Retinal pigment epithelial cell (primary cell): Measurements from ENCODE around the gene MTHFD1L.

Experiments used
- DNase-seq: peaks from one replicate; pipeline ENCODE4 v3.0.0-alpha.2; 2010; ENCODE audit warnings: low read depth
- H3K4me3 ChIP-seq: 2 replicates; pipeline ENCODE4 v1.5.1; 2011; ENCODE audit warnings: mild to moderate bottlenecking, low read length, control low read depth, moderate library complexity
- TF ChIP-seq, protein P1 (sequence below): conservative IDR thresholded peaks from 2 replicates; pipeline ENCODE4 v1.5.1; 2011; ENCODE audit warnings: low read depth, low read length, control low read depth, inconsistent platforms

Gene MTHFD1L

DNA sequence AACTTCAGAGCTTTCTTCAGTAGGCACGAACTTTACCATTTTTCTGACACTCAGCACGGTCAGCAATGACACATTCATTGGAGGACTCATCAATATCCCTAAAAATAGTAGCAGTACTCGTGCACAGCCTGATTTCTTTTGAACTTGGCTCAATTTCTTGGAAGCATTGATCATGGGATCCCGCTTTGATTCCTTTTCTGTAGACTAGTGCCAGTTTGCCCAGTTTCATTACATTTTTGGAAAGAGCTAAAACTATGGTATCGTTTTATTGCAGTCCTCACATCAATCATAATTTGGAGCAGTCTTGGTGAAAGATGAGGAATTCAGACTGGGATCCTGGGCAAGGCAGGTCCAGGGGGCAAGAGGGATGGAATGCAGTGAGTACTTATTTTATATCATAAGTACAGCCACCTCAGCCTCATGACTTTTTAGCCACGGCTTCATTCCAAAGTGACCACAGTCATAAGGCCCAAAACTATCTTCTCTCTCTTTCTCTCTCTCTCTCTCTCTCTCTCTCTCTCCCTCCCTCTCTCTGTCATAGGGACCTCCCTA lies 203.3 kb downstream of the MTHFD1L start:
- TF ChIP-seq, protein P1, sequence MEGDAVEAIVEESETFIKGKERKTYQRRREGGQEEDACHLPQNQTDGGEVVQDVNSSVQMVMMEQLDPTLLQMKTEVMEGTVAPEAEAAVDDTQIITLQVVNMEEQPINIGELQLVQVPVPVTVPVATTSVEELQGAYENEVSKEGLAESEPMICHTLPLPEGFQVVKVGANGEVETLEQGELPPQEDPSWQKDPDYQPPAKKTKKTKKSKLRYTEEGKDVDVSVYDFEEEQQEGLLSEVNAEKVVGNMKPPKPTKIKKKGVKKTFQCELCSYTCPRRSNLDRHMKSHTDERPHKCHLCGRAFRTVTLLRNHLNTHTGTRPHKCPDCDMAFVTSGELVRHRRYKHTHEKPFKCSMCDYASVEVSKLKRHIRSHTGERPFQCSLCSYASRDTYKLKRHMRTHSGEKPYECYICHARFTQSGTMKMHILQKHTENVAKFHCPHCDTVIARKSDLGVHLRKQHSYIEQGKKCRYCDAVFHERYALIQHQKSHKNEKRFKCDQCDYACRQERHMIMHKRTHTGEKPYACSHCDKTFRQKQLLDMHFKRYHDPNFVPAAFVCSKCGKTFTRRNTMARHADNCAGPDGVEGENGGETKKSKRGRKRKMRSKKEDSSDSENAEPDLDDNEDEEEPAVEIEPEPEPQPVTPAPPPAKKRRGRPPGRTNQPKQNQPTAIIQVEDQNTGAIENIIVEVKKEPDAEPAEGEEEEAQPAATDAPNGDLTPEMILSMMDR, result no peak
- no peak for DNase-seq
- no peak overlapping the region for H3K4me3 ChIP-seq

DNA sequence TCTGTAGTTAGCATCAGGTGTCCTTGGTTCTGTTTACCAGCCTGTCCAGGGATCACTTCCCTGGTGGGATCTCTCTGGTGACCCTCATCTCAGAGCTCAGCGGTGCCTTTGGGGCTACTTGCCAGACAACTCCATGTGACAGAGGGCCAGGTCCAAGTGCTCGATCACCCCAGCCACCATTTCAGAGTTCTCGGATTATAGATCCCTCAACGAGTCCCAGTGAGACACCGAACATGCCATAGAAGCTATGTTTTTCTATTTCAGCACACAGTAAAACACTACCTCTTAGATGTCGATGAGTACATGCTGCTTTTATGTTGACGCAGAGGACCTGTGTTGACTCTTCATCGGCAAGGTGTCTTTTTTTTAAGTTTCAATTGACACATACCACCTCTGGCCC lies 204.1 kb downstream of the MTHFD1L start:
- TF ChIP-seq, protein P1, result no peak
- no peak for DNase-seq
- no peak overlapping the region for H3K4me3 ChIP-seq

DNA sequence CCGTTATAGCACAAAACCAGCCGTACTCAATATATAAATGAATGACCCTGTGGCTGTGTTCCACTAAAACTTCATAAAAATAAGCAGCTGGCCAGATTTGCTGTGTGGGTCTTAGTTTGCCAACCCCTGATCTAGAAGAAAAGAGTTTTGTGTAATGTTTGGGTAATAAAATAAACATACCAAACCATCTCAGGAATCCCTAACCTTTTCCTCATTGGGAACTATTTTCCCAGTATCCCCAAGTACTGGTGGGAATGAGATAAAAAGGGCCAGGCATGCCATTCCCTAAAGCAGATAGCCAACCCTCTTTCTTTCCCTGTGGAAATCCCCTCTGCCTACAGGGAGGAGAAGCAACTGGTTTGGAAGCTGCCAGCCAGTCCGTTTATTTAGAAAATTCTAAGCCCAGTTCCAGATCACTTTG lies 205.1 kb downstream of the MTHFD1L start:
- TF ChIP-seq, protein P1, result no peak
- DNase-seq, result no peak
- no peak overlapping the region for H3K4me3 ChIP-seq

DNA sequence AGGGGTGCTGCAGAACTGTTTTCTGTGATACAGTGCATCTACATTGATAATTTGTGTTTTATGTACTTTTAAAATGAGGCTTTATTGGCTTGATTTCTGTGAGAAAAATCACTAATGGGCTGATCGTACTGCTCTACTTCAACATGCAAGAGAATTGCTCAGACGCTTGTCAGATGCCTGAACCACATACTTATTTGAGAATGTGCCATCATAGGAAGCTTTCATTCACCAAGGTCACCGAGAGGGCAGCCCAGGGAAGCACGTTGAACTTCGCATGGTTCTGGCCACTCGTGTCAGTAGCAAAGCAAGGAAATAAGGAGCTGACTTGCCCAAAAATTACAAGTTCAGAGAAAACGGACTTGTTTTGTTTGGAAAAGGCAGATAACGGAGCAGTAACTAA lies 205.8 kb downstream of the MTHFD1L start:
- DNase-seq, result peak; percentile 73
- no peak overlapping the region for H3K4me3 ChIP-seq
- TF ChIP-seq, protein P1, result no peak

DNA sequence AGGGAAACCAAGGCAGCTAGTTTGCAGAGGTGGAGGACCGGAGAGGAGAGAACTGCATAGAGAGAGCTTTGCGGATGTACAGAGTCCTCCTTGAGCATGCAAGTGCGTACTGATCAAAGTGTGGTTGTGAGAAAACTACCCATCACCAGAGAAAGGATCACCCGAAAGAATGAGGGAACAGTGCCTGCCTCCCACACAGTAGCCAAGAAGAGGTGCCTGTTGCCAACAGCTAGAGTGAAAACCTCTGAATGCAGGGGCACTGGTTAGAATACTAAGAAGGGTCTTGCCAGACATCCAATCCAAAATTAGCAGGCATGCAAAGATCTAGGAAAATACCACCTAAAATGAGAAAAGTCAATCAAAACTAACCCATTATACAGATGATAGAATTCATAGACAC lies 207.6 kb downstream of the MTHFD1L start:
- TF ChIP-seq, protein P1, result no peak
- no peak overlapping the region for H3K4me3 ChIP-seq
- DNase-seq, result no peak

DNA sequence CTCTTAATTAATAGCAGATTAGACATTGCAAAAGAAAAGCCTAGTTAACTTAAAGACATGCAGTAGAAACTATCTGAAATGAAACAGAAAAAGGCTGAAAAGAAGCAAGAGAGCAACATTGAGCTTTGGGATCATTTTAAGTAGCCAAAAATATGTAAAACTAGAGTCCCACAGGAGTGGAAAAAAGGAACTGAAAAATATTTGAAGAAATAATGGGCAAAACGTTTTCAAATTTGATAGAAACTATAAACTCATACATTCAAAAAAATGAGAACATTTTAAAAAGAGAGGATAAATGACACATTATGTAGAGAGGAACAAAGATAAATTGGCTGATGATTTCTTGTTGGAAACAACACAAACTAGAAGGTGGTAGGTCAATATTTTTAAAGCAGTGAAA lies 208.2 kb downstream of the MTHFD1L start:
- TF ChIP-seq, protein P1, result no peak

DNA sequence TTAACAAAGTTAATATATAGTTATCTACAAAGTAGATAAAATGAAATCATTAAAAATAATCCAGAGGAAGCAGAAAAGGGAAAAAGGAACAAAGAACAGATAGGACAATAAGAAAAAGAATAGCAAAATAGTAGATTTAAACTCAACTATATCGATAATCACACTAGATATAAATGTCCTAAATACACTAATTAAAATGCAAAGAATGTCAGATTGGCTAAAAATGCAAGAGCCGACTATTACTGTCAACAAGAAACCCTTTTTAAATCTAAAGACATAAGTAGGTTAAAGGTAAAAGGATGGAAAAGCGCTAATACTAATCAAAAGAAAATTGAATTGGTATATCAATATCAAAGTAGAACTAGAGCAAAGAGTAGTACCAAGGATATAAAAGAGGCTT lies 209.5 kb downstream of the MTHFD1L start:
- DNase-seq, result no peak
- no peak overlapping the region for H3K4me3 ChIP-seq
- TF ChIP-seq, protein P1, result no peak

More for the DNA sequence above, 208.2 kb downstream of the MTHFD1L start:
- H3K4me3 ChIP-seq, result no peak overlapping the region
- DNase-seq, result no peak
